B cell (primary cell): ENCODE data around the gene CHST8. TPM values are rescaled to one million over a fixed set of nuclear protein-coding genes. Genes with fewer than 3 reads are reported as not detected.

Source experiments
- ATAC-seq: fragments of 200-7000 bp; cut with Tn5 transposase; one replicate; pipeline ENCODE4 v1.10.0; 2021; ENCODE audit warnings: low read depth, mild to moderate bottlenecking, moderate number of reproducible peaks, moderate library complexity
- CTCF ChIA-PET: fragments of 350-600 bp; sonication (Branson Sonifier 250); formaldehyde crosslinking; loops from one replicate; lab custom pipeline; 2021; ENCODE audit warnings: antibody characterized with exemption, inconsistent platforms; lab: Charles Lee
- POLR2A ChIA-PET: fragments of 350-600 bp; sonication (Branson Sonifier 250); formaldehyde crosslinking; loops from one replicate; lab custom pipeline; 2021; ENCODE audit warnings: antibody characterized with exemption; lab: Charles Lee
- DNase-seq: peaks from one replicate; pipeline ENCODE4 v3.0.0; 2013
- H2AFZ ChIP-seq: 2 replicates; pipeline ENCODE4 v1.6.1; 2012; ENCODE audit warnings: mild to moderate bottlenecking, low read depth, low read length; ENCODE audit not compliant: insufficient read depth, poor library complexity, severe bottlenecking
- H3K27ac ChIP-seq, 2 donors: 1 replicate in 1 of 2; 2 replicates in 1 of 2; pipeline ENCODE4 v1.5.1; 2012 to 2013; ENCODE audit warnings: low read length in 2 of 2, mild to moderate bottlenecking in 2 of 2, moderate library complexity in 1 of 2
- H3K27me3 ChIP-seq, 4 experiments: fragments of 200-600 bp in 1 of 4; sonication (generic) in 1 of 4; replicated peaks in 1 of 4; 1 replicate in 2 of 4; 2 replicates in 2 of 4; pipeline versions ENCODE4 v1.6.1 to v1.7.0; 2013 to 2016; ENCODE audit warnings: low read length in 3 of 4, mild to moderate bottlenecking in 2 of 4, mixed read lengths in 1 of 4, moderate library complexity in 1 of 4; ENCODE audit not compliant: insufficient read depth in 4 of 4, control insufficient read depth in 3 of 4; ENCODE audit errors: control extremely low read depth in 1 of 4
- H3K36me3 ChIP-seq, 2 experiments: replicated peaks in 1 of 2; 1 replicate in 1 of 2; 2 replicates in 1 of 2; pipeline versions ENCODE4 v1.6.1 to v1.7.1; 2013; ENCODE audit warnings: low read length in 1 of 2; ENCODE audit not compliant: insufficient read depth in 2 of 2, control insufficient read depth in 1 of 2; ENCODE audit errors: control extremely low read depth in 1 of 2, extremely low read depth in 1 of 2
- H3K4me1 ChIP-seq, 2 donors: fragments of 200-600 bp in 1 of 2; sonication (generic) in 1 of 2; 1 replicate in 1 of 2; 2 replicates in 1 of 2; pipeline versions ENCODE4 v1.5.1 to v1.6.1; 2013 to 2017; ENCODE audit warnings: low read length in 2 of 2; ENCODE audit not compliant: control insufficient read depth in 2 of 2, insufficient read depth in 2 of 2
- H3K4me2 ChIP-seq: replicated peaks from 2 replicates; pipeline ENCODE3; 2012; ENCODE audit warnings: mild to moderate bottlenecking, low read depth, low read length; ENCODE audit not compliant: poor library complexity, severe bottlenecking
- H3K4me3 ChIP-seq, 5 experiments: fragments of 200-600 bp in 1 of 5; sonication (generic) in 1 of 5; 1 replicate in 3 of 5; 2 replicates in 2 of 5; pipeline versions ENCODE4 v1.5.1 to v1.7.0; 2011 to 2016; ENCODE audit warnings: low read length in 4 of 5, mild to moderate bottlenecking in 4 of 5, low read depth in 2 of 5, control low read depth in 1 of 5, moderate library complexity in 1 of 5; ENCODE audit not compliant: insufficient read depth in 1 of 5; ENCODE audit errors: control extremely low read depth in 1 of 5, extremely low read depth in 1 of 5
- H3K79me2 ChIP-seq: fragments of 200-600 bp; sonication (generic); one replicate; pipeline ENCODE4 v1.6.0; 2016; ENCODE audit warnings: low read length; ENCODE audit not compliant: control insufficient read depth, insufficient read depth
- H3K9ac ChIP-seq: fragments of 200-600 bp; sonication (generic); 2 replicates; pipeline ENCODE4 v1.6.1; 2017; ENCODE audit warnings: mild to moderate bottlenecking, low read length, moderate library complexity
- H3K9me3 ChIP-seq, 3 donors: one replicate each; pipeline versions ENCODE4 v1.6.1 to v1.7.1; 2013; ENCODE audit warnings: low read length in 2 of 3; ENCODE audit not compliant: control insufficient read depth in 2 of 3, insufficient read depth in 1 of 3; ENCODE audit errors: control extremely low read depth in 1 of 3
- H4K20me1 ChIP-seq: 2 replicates; pipeline ENCODE4 v1.6.0; 2012; ENCODE audit warnings: mild to moderate bottlenecking, low read length; ENCODE audit not compliant: insufficient read depth, control insufficient read depth, poor library complexity, severe bottlenecking
- H3K27ac Mint-ChIP-seq: one replicate; pipeline ENCODE4 v1.8.0; 2021; ENCODE audit warnings: mixed read lengths
- H3K27me3 Mint-ChIP-seq: one replicate; pipeline ENCODE4 v1.8.0; 2021; ENCODE audit warnings: mixed read lengths
- H3K4me1 Mint-ChIP-seq: one replicate; pipeline ENCODE4 v1.8.0; 2021; ENCODE audit warnings: mixed read lengths
- H3K4me3 Mint-ChIP-seq: one replicate; pipeline ENCODE4 v1.8.0; 2021; ENCODE audit warnings: mixed read lengths
- H3K9me3 Mint-ChIP-seq: one replicate; pipeline ENCODE4 v1.8.0; 2022; ENCODE audit warnings: mixed read lengths; ENCODE audit not compliant: insufficient read depth
- CTCF ChIP-seq: fragments of 200-600 bp; IDR thresholded peaks from one replicate; pipeline ENCODE4 v1.8.0; 2022; ENCODE audit warnings: antibody characterized with exemption, mild to moderate bottlenecking
- EZH2 ChIP-seq: IDR thresholded peaks from 2 replicates; pipeline ENCODE4 v1.6.1; 2012; ENCODE audit warnings: borderline replicate concordance, low read depth, mild to moderate bottlenecking, moderate library complexity, low read length; ENCODE audit not compliant: insufficient read depth, poor library complexity, severe bottlenecking
- WGBS: methylation state at CpG from one replicate; pipeline ENCODE4 v1.1.5; 2013; ENCODE audit warnings: missing lambda C conversion rate; ENCODE audit not compliant: insufficient coverage; 5-methylcytosine and 5-hydroxymethylcytosine counted together
- intact Hi-C: fragments of 100-400 bp; cut with micrococcal nuclease; formaldehyde crosslinking; loops from one replicate; pipeline ENCODE4 v1.10.0; 2022
- polyA plus RNA-seq: library from polyadenylated mRNA; depleted of rRNA; stranded (reverse); fragments of >200 nt; gene quantifications from 2 replicates; pipeline ENCODE4 v1.2.3, GENCODE V29; 2012
- total RNA-seq, 2 donors: library from RNA; stranded (reverse); fragments of 120-200 nt in 1 of 2; gene quantifications; 1 replicate in 1 of 2; 2 replicates in 1 of 2; pipeline versions ENCODE4 v1.2.3 to v1.2.4, GENCODE V29; 2013 to 2022

The CHST8 gene
- total and polyA plus RNA-seq, 2 donors (not counting 1 experiment from before 2014, with no cell fraction given) = not detected

DNA sequence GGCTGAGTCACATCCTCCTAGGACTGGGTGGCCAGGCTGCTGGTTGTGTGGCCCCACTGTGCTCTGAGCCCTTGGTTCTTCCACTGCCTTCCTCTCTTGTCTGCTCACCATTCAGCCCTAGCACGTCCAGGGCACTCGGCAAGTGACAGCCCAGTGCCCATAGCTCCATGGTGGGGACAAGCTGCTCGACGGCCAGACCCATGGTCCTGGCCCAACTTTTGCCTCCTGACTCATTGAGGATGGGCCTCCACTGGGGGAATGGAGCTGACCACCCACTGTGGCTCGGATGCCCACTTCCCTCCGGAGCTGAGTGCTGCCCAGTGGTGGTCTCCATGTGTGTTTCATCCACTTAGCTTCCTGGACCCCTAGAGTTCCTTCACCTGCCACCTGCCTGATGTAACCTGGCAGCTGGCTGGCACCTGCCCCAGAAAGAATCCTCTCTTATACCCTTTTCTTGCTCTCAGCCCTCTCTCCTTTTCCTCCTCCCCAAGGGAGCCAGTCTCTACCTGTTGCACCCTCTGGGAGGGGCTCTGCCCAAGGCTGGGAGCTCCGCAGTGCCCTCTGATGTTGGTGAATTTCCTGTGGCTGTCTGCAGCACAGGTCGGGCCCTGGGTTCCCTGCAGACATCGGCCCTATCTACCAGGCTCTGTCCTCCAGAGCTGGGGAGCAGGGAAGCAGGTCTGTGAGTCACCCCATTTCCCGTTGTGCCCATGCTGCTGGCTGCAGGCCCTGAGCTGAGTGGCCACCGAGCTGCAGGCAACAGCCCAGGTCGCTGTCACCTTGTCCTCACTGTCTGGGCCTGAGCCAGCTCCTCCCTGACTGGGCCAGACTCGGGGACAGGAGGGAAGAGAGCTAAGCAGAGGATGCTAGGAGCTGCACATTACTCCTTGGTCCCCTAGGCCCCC, 7.4 kb downstream of the CHST8 start:
- DNase-seq = no peak

More for the DNA sequence above, 7.4 kb downstream of the CHST8 start:
- intact Hi-C loops = no loop called here
- no peak overlapping the region for H3K4me3 ChIP-seq
- peaks cover 0 to 2% (median 0%) of the 10 kb centered on the region in 4 experiments for H3K27me3 ChIP-seq
- Mint-ChIP-seq H3K4me3 (no peak overlapping the region), H3K27ac (no peak overlapping the region), H3K27me3 (peaks cover 31% of the 10 kb centered on the region), H3K9me3 (no peaks in the 10 kb centered on the region), H3K4me1 (no peaks in the 10 kb centered on the region)
- no peak overlapping the region for H3K4me2 ChIP-seq
- no peaks in the 10 kb centered on the region for H3K36me3 ChIP-seq
- 70% methylated on average over 13 of the region's 13 CpGs for WGBS
- no peak overlapping the region for H2AFZ ChIP-seq
- no peak overlapping the region for H3K9ac ChIP-seq
- no peaks in the 10 kb centered on the region for H3K4me1 ChIP-seq
- ATAC-seq = no peak
- TF ChIP-seq EZH2 (no peak), CTCF (no peak)
- H3K79me2 ChIP-seq = no peaks in the 10 kb centered on the region
- H3K9me3 ChIP-seq = peaks cover 0 to 10% (median 0%) of the 10 kb centered on the region in 3 donors
- no peak overlapping the region for H3K27ac ChIP-seq
- ChIA-PET POLR2A (no interaction called here), CTCF (no interaction called here)
- no peaks in the 10 kb centered on the region for H4K20me1 ChIP-seq
